Measurements from ENCODE around the gene TRAPPC3.

GRCh38 chr1:36118447-36119204 lies 30.7 kb downstream of the TRAPPC3 start:
- TF ChIP-seq CTCF (IDR thresholded peaks at IDR 0.05 in 8 of 11, conservative IDR thresholded peaks at IDR 0.05 in 3 of 11) (no peak), POLR2A (IDR thresholded peaks at IDR 0.05) (no peak)
